Astrocyte (in vitro differentiated cells and primary cell): Measurements from ENCODE around the gene RSAD1.

Experiments
- CTCF ChIP-seq: IDR thresholded peaks from 2 replicates; pipeline ENCODE4 v1.5.1; 2011; ENCODE audit warnings: low read depth, mild to moderate bottlenecking, inconsistent platforms, low read length, moderate library complexity; ENCODE audit not compliant: insufficient read depth
- EZH2 ChIP-seq: IDR thresholded peaks from 2 replicates; pipeline ENCODE4 v1.6.1; 2012; ENCODE audit warnings: mild to moderate bottlenecking, low read length, inconsistent platforms; ENCODE audit not compliant: insufficient read depth

- TF ChIP-seq CTCF (no peak), EZH2 (no peak)
Observed at GRCh38 chr17:50439008-50439407, 39.7 kb upstream of the RSAD1 start.
